ENCODE measurements around the gene GLIS1. TPM values are rescaled to one million over a fixed set of nuclear protein-coding genes. Genes with fewer than 3 reads are reported as not detected.

GLIS1 gene
- total and polyA plus RNA-seq, 2 experiments from 2014 or later, result 0.26 to 0.31 TPM

GRCh38 chr1:53637511-53638359, 101.2 kb downstream of the GLIS1 start:
- Histone ChIP-seq H3K4me1 (ENCODE audit: insufficient read depth) (peaks cover 4% of the 10 kb centered on the region; the same call in 1 of the 2 replicates), H3K36me3 (ENCODE audit: insufficient read depth) (no peaks in the 10 kb centered on the region), H3K27me3 (ENCODE audit: insufficient read depth) (no peaks in the 10 kb centered on the region), H3K27ac (ENCODE audit: low read depth) (no peak overlapping the region), H3K4me2 (no peak overlapping the region), H3K9me2 (ENCODE audit: insufficient read depth) (no peaks in the 10 kb centered on the region), H4K20me1 (replicated peaks; ENCODE audit: insufficient read depth) (no peaks in the 10 kb centered on the region), H3F3A (replicated peaks; ENCODE audit: low read depth) (no peaks in the 10 kb centered on the region), H2AFZ (no peak overlapping the region), H3K4me3 (no peak overlapping the region), H3K79me2 (replicated peaks; ENCODE audit: insufficient read depth) (no peaks in the 10 kb centered on the region)
- DNase-seq (ENCODE audit: low spot score) (no peak), ATAC-seq (no peak)
- Mint-ChIP-seq H3K36me3 (ENCODE audit: low read depth) (no peaks in the 10 kb centered on the region; the same call in 2 of the 3 replicates), H3K9me3 (no peaks in the 10 kb centered on the region), H3K27ac (no peak overlapping the region), H3K4me3 (no peak overlapping the region), H3K27me3 (ENCODE audit: insufficient read depth, low read depth, poor library complexity) (peaks cover 10% of the 10 kb centered on the region), H3K4me1 (0 out of 3 replicates have a peak, but pooled peaks cover 8% of the 10 kb centered on the region)
- TF ChIP-seq NANOG (IDR thresholded peaks at IDR 0.05; ENCODE audit: borderline replicate concordance) (no peak), JUNB (IDR thresholded peaks at IDR 0.05; ENCODE audit: unreplicated experiment) (no peak), EZH2 (IDR thresholded peaks at IDR 0.05; ENCODE audit: low read depth, unreplicated experiment) (no peak), CREB1 (CRISPR knock-in tag; IDR thresholded peaks at IDR 0.05; ENCODE audit: low read depth) (no peak), ETS1 (IDR thresholded peaks at IDR 0.05) (no peak), ZNF462 (CRISPR knock-in tag; IDR thresholded peaks at IDR 0.05) (no peak), STAT1 (IDR thresholded peaks at IDR 0.05; ENCODE audit: unreplicated experiment) (no peak), EZH2phosphoT487 (IDR thresholded peaks at IDR 0.05; ENCODE audit: unreplicated experiment) (no peak), POLR2AphosphoS5 (IDR thresholded peaks at IDR 0.05; ENCODE audit: low read depth) (no peak), CTCF (conservative IDR thresholded peaks at IDR 0.05; ENCODE audit: low read depth in 2 of 2) (no peak)

All from GM23338 (cell line).